NCI-H187 treated with DMSO at 0.1 percent for 48 hours (cell line): ENCODE results near the gene MMD2.
"Not testable (repeated sequence)": the region's sequence is repeated elsewhere in the genome, so short reads cannot be mapped to it uniquely, and the experiment has no call there.

ENCODE experiments used
- DNase-seq: peaks from one replicate; lab custom pipeline; 2025; lab: John Stamatoyannopoulos, UW

MMD2 gene

GRCh38 chr7:4893929-4894475 lies 65.0 kb downstream of the MMD2 start:
- no peak for DNase-seq

- not testable (repeated sequence) for DNase-seq
Measured at GRCh38 chr7:4893188-4893587, 65.8 kb downstream of the MMD2 start.

GRCh38 chr7:4891522-4891921 lies 67.5 kb downstream of the MMD2 start:
- not testable (repeated sequence) for DNase-seq

- no peak for DNase-seq
Measured at GRCh38 chr7:4889682-4890081, 69.3 kb downstream of the MMD2 start.

- DNase-seq: no peak
Measured at GRCh38 chr7:4888161-4888560, 70.8 kb downstream of the MMD2 start.

- DNase-seq: no peak
Measured at GRCh38 chr7:4886671-4887070, 72.3 kb downstream of the MMD2 start.

GRCh38 chr7:4885317-4885807 lies 73.6 kb downstream of the MMD2 start:
- DNase-seq: no peak

- no peak for DNase-seq
Measured at GRCh38 chr7:4884164-4884563, 74.8 kb downstream of the MMD2 start.

- peak; percentile 67 for DNase-seq
Measured at GRCh38 chr7:4883372-4884144, 75.4 kb downstream of the MMD2 start, which contains the start of gene RADIL. RADIL (minus strand) TSS chr7:4883716; CDS start chr7:4878139, 5,577 bp downstream.

- DNase-seq: no peak
Measured at GRCh38 chr7:4883033-4883371, 76.0 kb downstream of the MMD2 start.

GRCh38 chr7:4882169-4883032 lies 76.6 kb downstream of the MMD2 start:
- no peak for DNase-seq

GRCh38 chr7:4880218-4880617 lies 78.8 kb downstream of the MMD2 start:
- peak; percentile 19 for DNase-seq

GRCh38 chr7:4879396-4880081 lies 79.4 kb downstream of the MMD2 start:
- no peak for DNase-seq

GRCh38 chr7:4878336-4879335 lies 80.4 kb downstream of the MMD2 start:
- no peak for DNase-seq

GRCh38 chr7:4876586-4876985 lies 82.4 kb downstream of the MMD2 start:
- DNase-seq: no peak

- no peak for DNase-seq
Measured at GRCh38 chr7:4875391-4875790, 83.6 kb downstream of the MMD2 start.

- no peak for DNase-seq
Measured at GRCh38 chr7:4873071-4873944, 85.7 kb downstream of the MMD2 start.

GRCh38 chr7:4871930-4872675 lies 86.9 kb downstream of the MMD2 start:
- DNase-seq: no peak

- no peak for DNase-seq
Measured at GRCh38 chr7:4871056-4871680, 87.8 kb downstream of the MMD2 start.
